ENCODE measurements around the gene MEIS2. TPM values are rescaled to one million over a fixed set of nuclear protein-coding genes. Genes with fewer than 3 reads are reported as not detected.
A peak's percentile ranks its signal among the peaks of the same experiment; 100 is the strongest.

The MEIS2 gene
- total RNA-seq, 6 donors from 2014 or later, result 13.7 to 53.4 (median 21.4) TPM

DNA sequence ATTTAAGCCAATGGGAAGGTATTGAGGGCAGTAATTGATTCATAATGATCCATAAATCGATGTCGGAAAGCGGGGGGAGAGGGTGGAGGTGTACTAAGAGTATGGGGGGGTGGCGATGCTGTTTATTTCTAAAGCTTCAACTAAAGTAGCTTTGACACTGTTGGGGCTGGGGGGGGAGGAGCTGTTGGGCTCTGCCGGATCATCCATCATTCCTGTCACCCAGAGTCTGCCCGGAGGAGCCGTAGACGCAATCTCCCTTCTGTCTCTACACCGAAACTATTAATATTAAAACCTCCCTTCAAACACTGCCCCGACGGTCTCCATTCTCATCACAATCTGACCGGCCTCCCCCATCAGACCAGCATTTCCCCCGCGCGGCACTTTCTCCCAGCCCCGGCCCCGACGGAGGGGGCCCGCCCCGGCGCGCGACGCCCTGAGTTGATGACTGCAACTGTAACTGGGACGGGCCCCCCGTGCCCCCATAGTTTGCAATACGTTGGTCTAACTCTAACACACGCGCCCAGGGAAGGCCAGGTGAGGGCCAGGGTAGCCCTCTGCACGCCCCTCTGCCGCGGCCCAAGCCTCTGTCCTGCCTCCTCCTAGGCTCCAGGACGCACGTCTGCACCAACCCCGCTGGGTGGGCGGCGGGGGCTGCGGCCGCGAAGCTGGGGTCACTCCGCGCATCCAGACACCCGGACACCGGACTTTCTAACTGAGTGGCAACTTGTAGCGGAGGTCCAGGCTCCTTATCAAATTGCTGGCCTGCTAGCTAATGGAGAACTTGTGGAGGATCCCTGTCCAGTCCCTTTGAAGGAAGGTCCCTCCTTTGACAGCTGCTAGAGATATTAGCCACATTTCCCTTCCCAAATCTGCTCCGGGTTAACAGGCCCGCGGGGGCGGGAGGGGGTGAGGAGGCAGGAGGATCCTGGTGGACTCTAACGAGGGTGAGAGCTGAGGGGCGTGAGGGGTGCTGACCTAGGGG, 212.0 kb downstream of the MEIS2 start:
- Histone ChIP-seq H3K36me3 (peaks cover 0 to 2% (median 0%) of the 10 kb centered on the region in 4 donors), H3K9me3 (no peaks in the 10 kb centered on the region), H3K27ac (no peak overlapping the region), H3K4me3 (peak overlapping the region in 3 of 4 donors; percentile 25 to 38 (median 34)), H3K27me3 (peaks cover 0 to 34% (median 14%) of the 10 kb centered on the region in 4 donors), H3K4me1 (peaks cover 0 to 27% (median 8%) of the 10 kb centered on the region in 4 donors)
- TF ChIP-seq POLR2A (IDR thresholded peaks at IDR 0.05) (no peak), POLR2AphosphoS5 (IDR thresholded peaks at IDR 0.05) (no peak), EP300 (IDR thresholded peaks at IDR 0.05) (no peak)
- TF ChIP-seq, protein P1, sequence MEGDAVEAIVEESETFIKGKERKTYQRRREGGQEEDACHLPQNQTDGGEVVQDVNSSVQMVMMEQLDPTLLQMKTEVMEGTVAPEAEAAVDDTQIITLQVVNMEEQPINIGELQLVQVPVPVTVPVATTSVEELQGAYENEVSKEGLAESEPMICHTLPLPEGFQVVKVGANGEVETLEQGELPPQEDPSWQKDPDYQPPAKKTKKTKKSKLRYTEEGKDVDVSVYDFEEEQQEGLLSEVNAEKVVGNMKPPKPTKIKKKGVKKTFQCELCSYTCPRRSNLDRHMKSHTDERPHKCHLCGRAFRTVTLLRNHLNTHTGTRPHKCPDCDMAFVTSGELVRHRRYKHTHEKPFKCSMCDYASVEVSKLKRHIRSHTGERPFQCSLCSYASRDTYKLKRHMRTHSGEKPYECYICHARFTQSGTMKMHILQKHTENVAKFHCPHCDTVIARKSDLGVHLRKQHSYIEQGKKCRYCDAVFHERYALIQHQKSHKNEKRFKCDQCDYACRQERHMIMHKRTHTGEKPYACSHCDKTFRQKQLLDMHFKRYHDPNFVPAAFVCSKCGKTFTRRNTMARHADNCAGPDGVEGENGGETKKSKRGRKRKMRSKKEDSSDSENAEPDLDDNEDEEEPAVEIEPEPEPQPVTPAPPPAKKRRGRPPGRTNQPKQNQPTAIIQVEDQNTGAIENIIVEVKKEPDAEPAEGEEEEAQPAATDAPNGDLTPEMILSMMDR (IDR thresholded peaks at IDR 0.05), result no peak
- WGBS, 2 donors, result 21 to 25% methylated on average over 21 to 34 of the region's 51 CpGs
- DNase-seq (peak in 1 of 2 donors; percentile 80), ATAC-seq (ENCODE audit: low FRiP score in 2 of 2) (peak; percentile 44 to 61)

- H3K9me3 ChIP-seq, result no peaks in the 10 kb centered on the region
- peak overlapping the region in 3 of 4 donors; percentile 25 to 38 (median 34) for H3K4me3 ChIP-seq
- 8% methylated on average over 25 to 35 of the region's 35 CpGs for WGBS, 2 donors
- no peak for ATAC-seq (ENCODE audit: low FRiP score in 2 of 2)
- TF ChIP-seq EP300 (IDR thresholded peaks at IDR 0.05) (no peak), POLR2AphosphoS5 (IDR thresholded peaks at IDR 0.05) (no peak), POLR2A (IDR thresholded peaks at IDR 0.05) (no peak)
- no peak overlapping the region for H3K27ac ChIP-seq
- H3K4me1 ChIP-seq, result peaks cover 0 to 37% (median 13%) of the 10 kb centered on the region in 4 donors
- H3K27me3 ChIP-seq, result peaks cover 0 to 42% (median 17%) of the 10 kb centered on the region in 4 donors
- peaks cover 0 to 2% (median 0%) of the 10 kb centered on the region in 4 donors for H3K36me3 ChIP-seq
- DNase-seq, result peak in 1 of 2 donors; percentile 57
Observed at GRCh38 chr15:36887214-36887961, 213.0 kb downstream of the MEIS2 start.

- no peaks in the 10 kb centered on the region for H3K9me3 ChIP-seq
- H3K4me1 ChIP-seq, result peaks cover 0 to 37% (median 13%) of the 10 kb centered on the region in 4 donors
- no peak for DNase-seq
- ATAC-seq (ENCODE audit: low FRiP score in 2 of 2), result no peak
- no peak overlapping the region for H3K27ac ChIP-seq
- no peak overlapping the region for H3K4me3 ChIP-seq
- peaks cover 0 to 46% (median 20%) of the 10 kb centered on the region in 4 donors for H3K27me3 ChIP-seq
- no peaks in the 10 kb centered on the region for H3K36me3 ChIP-seq
- TF ChIP-seq, protein P1 (IDR thresholded peaks at IDR 0.05), result no peak
- TF ChIP-seq POLR2AphosphoS5 (IDR thresholded peaks at IDR 0.05), result no peak
- no peak for TF ChIP-seq EP300 (IDR thresholded peaks at IDR 0.05)
- TF ChIP-seq POLR2A (IDR thresholded peaks at IDR 0.05), result no peak
- 30 to 44% methylated on average over 8 of the region's 8 CpGs for WGBS, 2 donors
Observed at GRCh38 chr15:36886701-36887100, 213.6 kb downstream of the MEIS2 start.

DNA sequence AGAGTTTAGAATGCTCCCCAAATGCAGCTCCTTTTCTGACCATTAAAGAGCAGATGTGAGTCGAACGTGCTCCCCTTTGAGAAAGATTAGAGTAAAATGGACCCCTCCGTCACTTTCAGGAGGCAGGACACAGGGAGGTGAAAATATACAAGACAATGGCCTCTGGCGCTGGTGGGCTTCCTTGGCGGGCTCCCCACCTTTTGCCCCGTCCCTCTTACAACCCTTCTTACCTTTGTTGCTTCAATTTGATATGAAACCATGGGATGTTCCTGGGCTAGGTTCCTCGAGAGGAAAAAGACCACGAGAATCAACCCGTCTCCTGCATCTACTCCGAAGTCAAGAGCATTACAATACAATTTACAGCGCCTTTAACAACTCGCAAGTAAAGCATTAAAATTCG, 214.2 kb downstream of the MEIS2 start:
- H3K27ac ChIP-seq, result no peak overlapping the region
- no peak overlapping the region for H3K4me3 ChIP-seq
- H3K27me3 ChIP-seq, result peaks cover 0 to 46% (median 22%) of the 10 kb centered on the region in 4 donors
- TF ChIP-seq POLR2AphosphoS5 (IDR thresholded peaks at IDR 0.05), result no peak
- no peak for TF ChIP-seq POLR2A (IDR thresholded peaks at IDR 0.05)
- TF ChIP-seq, protein P1 (IDR thresholded peaks at IDR 0.05), result no peak
- TF ChIP-seq EP300 (IDR thresholded peaks at IDR 0.05), result no peak
- H3K9me3 ChIP-seq, result no peaks in the 10 kb centered on the region
- H3K36me3 ChIP-seq, result no peaks in the 10 kb centered on the region
- ATAC-seq (ENCODE audit: low FRiP score in 2 of 2) (no peak), DNase-seq (no peak)
- 55 to 67% methylated on average over 13 of the region's 13 CpGs for WGBS, 2 donors
- peaks cover 0 to 37% (median 13%) of the 10 kb centered on the region in 4 donors for H3K4me1 ChIP-seq

- H3K36me3 ChIP-seq, result no peaks in the 10 kb centered on the region
- ATAC-seq (ENCODE audit: low FRiP score in 2 of 2) (no peak), DNase-seq (no peak)
- TF ChIP-seq EP300 (IDR thresholded peaks at IDR 0.05) (no peak), POLR2A (IDR thresholded peaks at IDR 0.05) (no peak), POLR2AphosphoS5 (IDR thresholded peaks at IDR 0.05) (no peak)
- TF ChIP-seq, protein P1 (IDR thresholded peaks at IDR 0.05), result no peak
- H3K4me3 ChIP-seq, result no peak overlapping the region
- peaks cover 0 to 37% (median 13%) of the 10 kb centered on the region in 4 donors for H3K4me1 ChIP-seq
- H3K9me3 ChIP-seq, result no peaks in the 10 kb centered on the region
- H3K27me3 ChIP-seq, result peaks cover 0 to 49% (median 24%) of the 10 kb centered on the region in 4 donors
- H3K27ac ChIP-seq, result no peak overlapping the region
- 59 to 67% methylated on average over 3 of the region's 3 CpGs for WGBS, 2 donors
Observed at GRCh38 chr15:36885771-36886170, 214.6 kb downstream of the MEIS2 start.
